GM12878 (cell line): Measurements from ENCODE around the gene FAAP100.

ENCODE experiments used
- CTCF ChIP-seq, 3 experiments: IDR thresholded peaks in 2 of 3; conservative IDR thresholded peaks in 1 of 3; 2 replicates each; pipeline ENCODE4 v1.5.1; 2011; ENCODE audit warnings: low read depth in 3 of 3, low read length in 3 of 3, mild to moderate bottlenecking in 3 of 3, control low read depth in 2 of 3, moderate library complexity in 2 of 3, inconsistent platforms in 1 of 3, mixed read lengths in 1 of 3; ENCODE audit not compliant: control insufficient read depth in 2 of 3, insufficient read depth in 1 of 3; ENCODE audit errors: extremely low read depth in 1 of 3
- DPF2 ChIP-seq: fragments of 450-650 bp; IDR thresholded peaks from 2 replicates; pipeline ENCODE4 v1.6.1; 2017; ENCODE audit warnings: mild to moderate bottlenecking
- EP300 ChIP-seq, 2 experiments: fragments of 150-350 bp in 1 of 2; IDR thresholded peaks; 2 replicates each; pipeline ENCODE4 v1.6.1; 2011 to 2012; ENCODE audit warnings: low read depth in 2 of 2, low read length in 2 of 2, borderline replicate concordance in 1 of 2, improper control_type of control experiment in 1 of 2, inconsistent platforms in 1 of 2; ENCODE audit not compliant: control insufficient read depth in 1 of 2
- ETV6 ChIP-seq, 2 experiments: fragments of 450-650 bp in 1 of 2; IDR thresholded peaks in 1 of 2; conservative IDR thresholded peaks in 1 of 2; 2 replicates each; pipeline ENCODE4 v1.6.1; 2014; ENCODE audit warnings: antibody characterized with exemption in 1 of 2, borderline replicate concordance in 1 of 2, low read depth in 1 of 2, mild to moderate bottlenecking in 1 of 2, moderate library complexity in 1 of 2
- EZH2 ChIP-seq: IDR thresholded peaks from 2 replicates; pipeline ENCODE4 v1.6.1; 2012; ENCODE audit warnings: low read depth, mild to moderate bottlenecking, control low read depth, inconsistent platforms, low read length, borderline replicate concordance; ENCODE audit not compliant: control insufficient read depth
- HDAC2 ChIP-seq: fragments of 200-600 bp; sonication (generic); IDR thresholded peaks from 2 replicates; pipeline ENCODE4 v1.6.1; 2017
- JUND ChIP-seq: IDR thresholded peaks from 2 replicates; pipeline ENCODE4 v1.6.1; 2012; ENCODE audit warnings: low read depth, mild to moderate bottlenecking, low read length, improper control_type of control experiment, moderate library complexity
- NRF1 ChIP-seq: conservative IDR thresholded peaks from 2 replicates; pipeline ENCODE4 v1.6.1; 2011; ENCODE audit warnings: mild to moderate bottlenecking, low read depth, low read length, improper control_type of control experiment
- POLR2A ChIP-seq: IDR thresholded peaks from 2 replicates; pipeline ENCODE4 v1.6.1; 2011; ENCODE audit warnings: low read depth, mild to moderate bottlenecking, low read length
- RAD51 ChIP-seq: fragments of 450-650 bp; IDR thresholded peaks from 2 replicates; pipeline ENCODE4 v1.6.1; 2016; ENCODE audit warnings: moderate library complexity, mild to moderate bottlenecking, inconsistent platforms
- TCF12 ChIP-seq: IDR thresholded peaks from 2 replicates; pipeline ENCODE4 v1.6.1; 2011; ENCODE audit warnings: low read depth, mild to moderate bottlenecking, low read length
- YY1 ChIP-seq: IDR thresholded peaks from 2 replicates; pipeline ENCODE4 v1.6.1; 2011; ENCODE audit warnings: low read depth, mild to moderate bottlenecking, low read length

DNA sequence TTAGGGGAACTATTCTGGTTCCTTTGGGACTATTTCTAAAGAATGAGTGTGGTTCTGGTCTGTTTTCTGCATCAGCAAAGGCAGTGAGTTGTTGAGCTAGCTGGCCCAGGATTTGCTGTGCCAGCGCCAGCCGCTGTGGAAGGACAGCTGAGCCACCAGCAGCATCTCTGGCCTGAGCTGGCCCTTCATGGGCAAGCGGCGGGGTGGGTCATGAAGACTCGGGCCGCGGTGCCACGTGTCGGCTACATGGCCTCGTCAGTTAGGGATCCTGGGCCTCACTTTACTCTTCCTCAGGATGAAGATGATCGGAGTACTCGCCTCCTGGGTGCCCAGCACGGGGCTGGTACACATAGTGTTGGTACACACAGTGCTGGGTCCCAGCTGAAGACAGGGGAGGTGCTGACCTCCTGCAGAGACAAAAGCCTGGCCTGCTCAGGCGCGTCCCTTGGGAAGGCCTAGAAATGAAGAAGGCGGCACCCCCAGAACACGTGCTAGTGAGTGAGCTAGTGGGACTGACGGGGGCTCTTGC, 17.9 kb upstream of the FAAP100 start:
- no peak for TF ChIP-seq DPF2
- TF ChIP-seq JUND = no peak
- no peak for TF ChIP-seq NRF1
- TF ChIP-seq CTCF (IDR thresholded peaks at IDR 0.05 in 2 of 3, conservative IDR thresholded peaks at IDR 0.05 in 1 of 3; ENCODE audit: control insufficient read depth in 2 of 3, extremely low read depth in 1 of 3, insufficient read depth in 1 of 3, low read depth in 3 of 3, low read length in 3 of 3) = no peak
- TF ChIP-seq EP300 (IDR thresholded peaks at IDR 0.05; ENCODE audit: borderline replicate concordance in 1 of 2, control insufficient read depth in 1 of 2, low read depth in 2 of 2, low read length in 2 of 2) = no peak
- no peak for TF ChIP-seq YY1
- TF ChIP-seq HDAC2 = no peak
- no peak for TF ChIP-seq ETV6 (conservative IDR thresholded peaks at IDR 0.05 in 1 of 2, IDR thresholded peaks at IDR 0.05 in 1 of 2; ENCODE audit: borderline replicate concordance in 1 of 2, low read depth in 1 of 2)
- no peak for TF ChIP-seq POLR2A
- no peak for TF ChIP-seq TCF12
- no peak for TF ChIP-seq RAD51
- TF ChIP-seq EZH2 = no peak
